HG03521 (cell line): ENCODE results near the gene ACTL6A.

Experiments used
- ATAC-seq: cut with Tn5 transposase; IDR thresholded peaks from one replicate; pipeline ENCODE4 v1.9.1; 2021; ENCODE audit warnings: mild to moderate bottlenecking, moderate library complexity; ENCODE audit not compliant: unreplicated experiment

ACTL6A gene

GRCh38 chr3:179589143-179589542, 26.4 kb downstream of the ACTL6A start:
- ATAC-seq = no peak

GRCh38 chr3:179590669-179591068, 27.9 kb downstream of the ACTL6A start:
- no peak for ATAC-seq

- ATAC-seq = no peak
Observed at GRCh38 chr3:179591313-179591712, 28.6 kb downstream of the ACTL6A start.

GRCh38 chr3:179599531-179599930, 36.8 kb downstream of the ACTL6A start:
- no peak for ATAC-seq

GRCh38 chr3:179603321-179603720, 40.6 kb downstream of the ACTL6A start:
- ATAC-seq = no peak

- no peak for ATAC-seq
Observed at GRCh38 chr3:179603831-179604230, 41.1 kb downstream of the ACTL6A start.

- peak; percentile 95 for ATAC-seq
Observed at GRCh38 chr3:179604321-179605078, 41.8 kb downstream of the ACTL6A start, which contains the start of the genes MRPL47 and NDUFB5. TSS of gene MRPL47 (minus strand) at chr3:179604638. CDS start at chr3:179604624, 14 bp downstream. TSS of gene NDUFB5 (plus strand) at chr3:179604794. CDS start at chr3:179604816, 22 bp downstream.

GRCh38 chr3:179606534-179607085, 43.9 kb downstream of the ACTL6A start:
- ATAC-seq = no peak

GRCh38 chr3:179608931-179609720, 46.4 kb downstream of the ACTL6A start:
- peak; percentile 43 for ATAC-seq

- ATAC-seq = no peak
Observed at GRCh38 chr3:179610066-179610465, 47.3 kb downstream of the ACTL6A start.

- no peak for ATAC-seq
Observed at GRCh38 chr3:179613807-179614206, 51.1 kb downstream of the ACTL6A start.

GRCh38 chr3:179615458-179616173, 52.9 kb downstream of the ACTL6A start:
- no peak for ATAC-seq

- no peak for ATAC-seq
Observed at GRCh38 chr3:179622023-179622422, 59.3 kb downstream of the ACTL6A start.

- no peak for ATAC-seq
Observed at GRCh38 chr3:179624451-179624850, 61.7 kb downstream of the ACTL6A start.

GRCh38 chr3:179630753-179631451, 68.2 kb downstream of the ACTL6A start:
- ATAC-seq = no peak
